ACC112 (cell line): ENCODE results near the gene LPIN1.

ENCODE experiments used
- H2AFZ ChIP-seq: fragments of 200-600 bp; sonication (generic); one replicate; pipeline ENCODE4 v1.6.0; 2017; ENCODE audit warnings: antibody characterized with exemption, low read length; ENCODE audit not compliant: unreplicated experiment
- H3K27ac ChIP-seq: fragments of 200-600 bp; sonication (generic); 2 replicates; pipeline ENCODE4 v1.5.1; 2014; ENCODE audit warnings: low read depth, mild to moderate bottlenecking, antibody characterized with exemption, low read length, moderate library complexity
- H3K27me3 ChIP-seq: fragments of 200-600 bp; sonication (generic); 2 replicates; pipeline ENCODE4 v1.6.1; 2014; ENCODE audit warnings: mild to moderate bottlenecking, antibody characterized with exemption, low read length, moderate library complexity, mixed read lengths; ENCODE audit not compliant: insufficient read depth
- H3K36me3 ChIP-seq: fragments of 200-600 bp; sonication (generic); 2 replicates; pipeline ENCODE4 v1.6.1; 2016; ENCODE audit warnings: mild to moderate bottlenecking, antibody characterized with exemption, low read length, moderate library complexity, mixed read lengths; ENCODE audit not compliant: insufficient read depth
- H3K4me1 ChIP-seq: fragments of 200-600 bp; sonication (generic); one replicate; pipeline ENCODE4 v1.6.1; 2016; ENCODE audit warnings: low read length, mixed read lengths; ENCODE audit not compliant: insufficient read depth, unreplicated experiment, control insufficient read depth
- H3K4me3 ChIP-seq: fragments of 200-600 bp; sonication (generic); 2 replicates; pipeline ENCODE4 v1.5.1; 2014; ENCODE audit warnings: mild to moderate bottlenecking, low read depth, low read length
- H3K79me2 ChIP-seq: fragments of 200-600 bp; sonication (generic); one replicate; pipeline ENCODE4 v1.6.0; 2016; ENCODE audit warnings: low read length; ENCODE audit not compliant: control insufficient read depth, unreplicated experiment, insufficient read depth

LPIN1 gene

DNA sequence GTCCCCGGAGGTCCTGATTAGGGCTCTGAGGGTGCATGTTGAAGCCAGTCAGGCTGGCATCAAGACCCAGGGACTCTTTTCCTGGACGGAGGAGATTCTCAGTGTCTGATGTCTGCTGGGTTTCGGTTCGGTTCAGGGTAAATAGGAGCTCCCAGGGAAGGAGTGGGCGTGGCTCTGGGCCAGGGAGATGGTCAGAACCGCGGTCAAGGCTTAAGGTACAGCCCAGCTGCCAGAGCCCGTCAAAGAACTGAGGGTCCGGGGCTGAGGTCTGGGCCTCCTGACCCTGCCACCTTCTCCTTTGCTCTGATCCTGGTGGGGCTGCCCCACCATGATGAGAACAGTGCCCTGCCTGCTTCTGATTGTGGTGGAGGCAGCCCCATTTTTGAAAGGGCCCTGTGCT, 39.8 kb downstream of the LPIN1 start:
- Histone ChIP-seq H3K79me2 (no peaks in the 10 kb centered on the region), H3K4me1 (no peaks in the 10 kb centered on the region), H3K27me3 (no peaks in the 10 kb centered on the region), H3K27ac (no peak overlapping the region), H3K36me3 (peaks cover 13% of the 10 kb centered on the region; the same call in 1 of the 2 replicates), H3K4me3 (no peak overlapping the region), H2AFZ (no peak overlapping the region)

DNA sequence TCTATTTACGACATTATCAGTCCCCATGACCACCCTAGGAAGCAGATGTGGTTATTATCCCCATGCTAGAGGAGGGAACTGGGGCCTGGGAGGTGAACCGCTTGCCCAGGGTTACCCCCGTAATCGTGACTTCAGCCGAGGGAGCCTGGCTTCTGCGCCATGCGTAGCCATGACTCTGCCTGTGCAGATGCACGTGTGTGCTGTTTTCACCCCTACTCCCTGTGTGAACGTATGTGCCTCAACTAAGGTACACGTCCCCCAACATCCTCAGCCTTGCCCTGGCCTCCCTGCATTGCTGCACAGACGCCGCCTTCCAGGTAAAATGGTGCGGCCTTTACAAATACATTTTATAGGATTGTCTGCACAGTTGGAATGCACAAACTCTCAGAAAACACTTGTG, 40.2 kb downstream of the LPIN1 start:
- H3K79me2 ChIP-seq = no peaks in the 10 kb centered on the region
- H3K4me3 ChIP-seq = no peak overlapping the region
- H3K27me3 ChIP-seq = no peaks in the 10 kb centered on the region
- no peaks in the 10 kb centered on the region for H3K4me1 ChIP-seq
- H3K27ac ChIP-seq = no peak overlapping the region
- no peak overlapping the region for H2AFZ ChIP-seq
- H3K36me3 ChIP-seq = peaks cover 13% of the 10 kb centered on the region; the same call in 1 of the 2 replicates

DNA sequence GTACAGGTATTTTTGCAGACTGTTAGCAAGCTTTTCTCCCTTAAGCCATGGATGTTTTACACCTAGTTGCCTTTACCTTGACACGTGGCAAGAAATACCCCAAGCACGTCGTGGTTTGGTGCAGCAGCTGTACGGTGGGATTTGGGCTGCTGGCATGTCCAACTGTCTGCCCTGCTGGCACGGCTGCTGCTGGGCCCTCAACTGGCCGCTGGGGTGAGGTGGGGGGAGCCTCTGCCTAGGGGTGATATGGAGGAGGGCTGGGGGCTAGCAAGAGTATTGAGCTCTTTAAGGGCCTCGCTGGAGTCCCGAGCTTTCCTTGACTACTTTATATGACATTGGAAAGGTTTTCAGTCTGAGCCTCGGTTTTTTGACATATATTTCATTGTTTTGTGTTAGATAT, 41.6 kb downstream of the LPIN1 start:
- H3K36me3 ChIP-seq = peaks cover 13% of the 10 kb centered on the region; the same call in 1 of the 2 replicates

DNA sequence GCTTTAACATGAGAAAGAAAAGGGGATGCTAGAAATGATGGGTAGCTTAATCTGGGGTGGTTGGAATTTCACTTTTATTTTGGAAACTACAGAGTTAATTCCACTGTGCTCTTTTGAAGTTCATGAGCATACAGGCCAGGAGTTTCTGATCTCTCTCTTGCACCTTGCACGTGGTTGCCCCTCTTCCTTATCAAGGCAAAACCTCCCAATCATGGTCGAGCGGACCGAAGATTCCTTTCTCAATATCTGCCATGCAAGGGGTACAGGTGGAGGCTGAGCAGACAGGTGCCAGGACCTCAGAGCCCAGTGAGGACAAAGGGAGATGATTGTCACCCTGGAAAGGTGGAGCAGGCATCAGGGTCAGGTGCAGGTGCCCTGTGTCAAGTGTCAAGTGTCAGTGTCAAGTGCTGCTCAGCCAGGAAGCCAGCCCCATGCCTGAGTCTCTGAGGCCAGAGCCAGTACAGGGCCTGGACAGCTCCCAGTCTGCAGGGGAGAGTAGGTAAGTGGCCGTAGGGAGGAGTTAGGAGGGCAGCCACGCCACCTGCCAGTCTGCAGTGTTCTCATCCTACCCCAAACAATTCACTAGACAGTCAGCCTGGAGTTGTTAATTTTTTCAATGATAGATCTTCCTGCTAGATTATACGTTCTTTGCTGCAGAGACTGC, 42.2 kb downstream of the LPIN1 start:
- no peak overlapping the region for H3K4me3 ChIP-seq
- H3K79me2 ChIP-seq = no peaks in the 10 kb centered on the region
- no peak overlapping the region for H3K27ac ChIP-seq
- H3K36me3 ChIP-seq = peaks cover 13% of the 10 kb centered on the region; the same call in 1 of the 2 replicates
- H3K27me3 ChIP-seq = no peaks in the 10 kb centered on the region
- H2AFZ ChIP-seq = no peak overlapping the region
- H3K4me1 ChIP-seq = no peaks in the 10 kb centered on the region

More for the DNA sequence above, 41.6 kb downstream of the LPIN1 start:
- no peak overlapping the region for H2AFZ ChIP-seq
- no peaks in the 10 kb centered on the region for H3K27me3 ChIP-seq
- no peaks in the 10 kb centered on the region for H3K4me1 ChIP-seq
- no peak overlapping the region for H3K4me3 ChIP-seq
- H3K79me2 ChIP-seq = no peaks in the 10 kb centered on the region
- no peak overlapping the region for H3K27ac ChIP-seq

DNA sequence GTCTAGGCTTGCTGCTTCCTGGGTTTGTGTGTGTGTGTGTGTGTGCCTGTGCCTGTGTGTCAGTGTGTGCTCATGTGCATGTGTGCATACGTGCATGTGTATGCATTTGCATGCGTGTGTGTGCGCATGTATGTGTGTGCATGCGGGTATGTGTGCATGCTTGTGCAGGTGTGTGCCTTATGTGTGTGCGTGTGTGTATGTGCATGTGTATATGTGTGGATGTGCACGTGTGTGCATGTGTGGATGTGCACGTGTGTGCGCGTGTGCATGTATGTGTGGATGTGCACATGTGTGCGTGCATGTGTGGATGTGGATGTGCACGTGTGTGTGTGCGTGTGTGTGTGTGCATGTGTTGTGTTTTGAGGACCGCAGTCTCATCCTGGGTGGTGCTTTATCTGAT, 42.8 kb downstream of the LPIN1 start:
- no peaks in the 10 kb centered on the region for H3K27me3 ChIP-seq
- H2AFZ ChIP-seq = no peak overlapping the region
- H3K27ac ChIP-seq = no peak overlapping the region
- H3K79me2 ChIP-seq = no peaks in the 10 kb centered on the region
- H3K4me3 ChIP-seq = no peak overlapping the region
- H3K4me1 ChIP-seq = no peaks in the 10 kb centered on the region
- H3K36me3 ChIP-seq = peaks cover 13% of the 10 kb centered on the region; the same call in 1 of the 2 replicates

DNA sequence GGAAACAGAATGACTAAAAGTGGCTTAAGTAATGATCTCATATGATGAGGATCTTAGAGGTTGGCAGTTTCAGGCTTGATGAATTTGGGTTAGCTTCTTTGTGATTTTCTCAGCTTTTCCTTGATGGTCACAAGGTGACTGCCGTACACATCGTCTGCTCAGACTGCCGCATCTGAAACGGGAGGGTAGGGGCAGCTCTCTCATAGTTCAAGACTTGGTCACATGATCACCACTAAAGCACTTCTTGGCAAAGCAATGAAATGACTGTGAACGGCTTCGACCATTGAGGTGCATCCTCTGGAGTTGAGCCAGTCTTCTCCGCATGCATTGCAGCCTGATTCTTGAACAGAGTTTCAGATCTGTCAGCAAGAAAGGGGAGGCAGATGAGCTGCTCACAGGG, 43.8 kb downstream of the LPIN1 start:
- Histone ChIP-seq H3K27me3 (no peaks in the 10 kb centered on the region), H3K4me1 (no peaks in the 10 kb centered on the region), H2AFZ (no peak overlapping the region), H3K36me3 (peaks cover 13% of the 10 kb centered on the region; the same call in 1 of the 2 replicates), H3K27ac (no peak overlapping the region), H3K4me3 (no peak overlapping the region), H3K79me2 (no peaks in the 10 kb centered on the region)

DNA sequence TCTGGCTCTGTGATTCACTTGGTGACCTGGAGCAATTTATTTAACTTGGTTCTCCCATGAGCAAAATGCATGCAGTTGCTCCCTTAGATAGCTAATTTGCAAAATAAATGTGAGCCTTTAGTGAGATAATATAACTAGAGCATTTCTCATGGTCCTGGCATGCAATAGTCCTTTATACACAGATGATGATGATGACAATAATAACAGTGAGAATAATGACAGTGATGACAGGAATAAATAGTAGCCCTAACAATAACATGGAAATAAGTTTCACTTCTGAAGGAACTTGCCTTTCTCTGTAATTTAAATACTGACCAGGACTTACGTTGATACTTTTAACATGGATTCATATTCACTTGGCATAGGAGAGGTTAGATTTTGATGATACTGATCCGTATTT, 49.2 kb downstream of the LPIN1 start:
- Histone ChIP-seq H2AFZ (no peak overlapping the region), H3K36me3 (peaks cover 6% of the 10 kb centered on the region; the same call in 1 of the 2 replicates), H3K27me3 (no peaks in the 10 kb centered on the region), H3K79me2 (no peaks in the 10 kb centered on the region), H3K27ac (no peak overlapping the region), H3K4me1 (no peaks in the 10 kb centered on the region), H3K4me3 (no peak overlapping the region)

DNA sequence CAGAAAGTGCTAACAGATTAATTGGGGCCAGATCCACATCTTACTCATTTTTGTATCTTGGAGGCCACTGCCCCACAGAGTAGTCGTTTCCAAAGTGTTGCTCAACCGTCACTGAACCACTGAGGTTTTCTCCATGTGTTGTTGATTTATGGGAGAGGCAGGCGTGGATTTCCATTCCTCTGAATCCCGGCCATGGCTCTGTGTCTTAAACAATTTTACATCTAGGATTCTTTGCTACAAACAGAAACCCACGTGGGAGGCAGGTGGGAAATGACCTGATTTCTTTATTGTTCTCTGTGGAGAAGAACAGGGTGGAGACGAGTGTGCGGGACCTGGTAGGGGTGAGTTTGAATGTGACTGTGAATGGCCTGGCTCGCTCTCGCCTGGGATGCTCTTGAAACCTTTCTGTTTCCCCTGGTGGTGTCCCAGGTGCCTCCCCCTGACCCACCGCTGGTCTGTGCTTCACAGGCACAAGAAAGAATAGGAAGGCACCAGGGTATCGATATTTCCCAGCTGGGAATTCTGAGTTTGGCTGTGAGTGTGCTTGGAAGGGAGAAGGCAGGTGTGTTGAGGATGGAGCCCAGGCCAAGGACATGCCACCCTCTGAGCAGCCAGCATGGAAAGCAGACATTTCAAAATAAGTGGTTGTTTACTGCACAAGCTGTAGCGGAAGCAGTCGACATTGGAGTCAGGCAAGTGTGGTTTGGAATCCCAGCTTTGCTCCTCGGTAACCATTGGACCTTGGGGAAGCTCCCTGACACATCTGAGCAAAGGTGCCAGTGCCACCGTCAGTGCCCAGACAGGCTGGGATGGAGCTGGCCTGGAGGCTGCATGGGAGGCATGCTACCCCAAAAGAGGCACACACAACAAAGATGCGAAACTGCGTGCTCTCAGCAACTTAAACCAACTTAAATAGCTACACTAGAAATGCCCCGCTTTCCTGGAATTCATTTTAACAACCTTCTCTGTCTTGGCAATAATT, 50.0 kb downstream of the LPIN1 start:
- Histone ChIP-seq H3K36me3 (peaks cover 6% of the 10 kb centered on the region; the same call in 1 of the 2 replicates), H2AFZ (no peak overlapping the region), H3K27ac (no peak overlapping the region), H3K79me2 (no peaks in the 10 kb centered on the region), H3K27me3 (no peaks in the 10 kb centered on the region), H3K4me1 (no peaks in the 10 kb centered on the region), H3K4me3 (no peak overlapping the region)

DNA sequence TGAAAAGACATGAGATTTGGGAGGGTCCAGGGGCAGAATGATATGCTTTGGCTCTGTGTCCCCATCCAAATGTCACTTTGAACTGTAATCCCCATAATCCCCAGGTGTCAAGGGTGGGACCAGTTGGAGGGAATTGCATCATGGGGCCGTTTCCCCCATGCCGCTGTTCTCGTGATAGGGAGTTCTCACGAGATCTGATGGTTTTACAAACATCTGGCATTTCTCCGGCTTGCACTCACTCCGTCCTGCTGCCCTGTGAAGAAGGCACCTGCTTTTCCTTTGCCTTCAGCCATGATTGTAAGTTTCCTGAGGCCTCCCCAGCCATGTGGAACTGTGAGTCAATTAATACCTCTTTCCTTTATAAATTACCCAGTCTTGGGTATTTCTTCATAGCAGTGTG, 51.4 kb downstream of the LPIN1 start:
- H3K79me2 ChIP-seq = no peaks in the 10 kb centered on the region
- no peak overlapping the region for H3K27ac ChIP-seq
- H3K36me3 ChIP-seq = peaks cover 6% of the 10 kb centered on the region; the same call in 1 of the 2 replicates
- no peaks in the 10 kb centered on the region for H3K4me1 ChIP-seq
- H2AFZ ChIP-seq = no peak overlapping the region
- H3K27me3 ChIP-seq = no peaks in the 10 kb centered on the region
- no peak overlapping the region for H3K4me3 ChIP-seq

DNA sequence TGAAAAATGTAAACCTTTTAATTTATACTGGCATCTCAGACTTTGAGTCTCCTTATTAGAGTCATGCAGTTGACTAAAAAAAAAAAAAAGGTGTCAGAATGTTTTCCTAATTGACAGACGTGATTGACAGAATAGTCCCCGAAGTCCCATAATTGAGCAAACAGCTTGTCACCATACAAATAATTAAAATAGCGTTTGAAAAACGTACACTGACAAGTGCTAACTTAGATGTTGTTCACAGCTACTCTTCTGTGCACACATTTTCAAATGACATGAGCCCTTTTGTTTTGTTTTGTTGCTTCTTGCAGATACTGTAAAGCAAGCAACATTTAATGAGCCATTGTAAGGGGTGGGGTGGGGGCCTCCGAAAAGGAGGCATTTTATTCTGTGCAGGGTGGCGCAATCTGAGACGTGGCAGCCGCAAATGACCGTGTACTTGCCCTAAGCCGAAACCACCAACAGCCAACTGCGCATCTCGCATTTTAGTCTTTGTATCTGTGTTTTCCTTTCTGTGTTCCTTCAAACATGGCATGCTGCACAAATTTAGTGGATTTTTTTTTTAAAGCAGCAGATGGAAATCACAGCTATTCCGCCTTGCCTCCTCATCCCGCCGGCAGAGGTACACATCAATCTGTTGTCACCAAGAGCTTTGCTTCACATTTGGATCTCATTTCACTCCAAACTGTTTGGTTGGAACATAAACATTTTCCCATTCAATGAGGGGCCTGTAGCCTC, 52.4 kb downstream of the LPIN1 start:
- no peak overlapping the region for H3K4me3 ChIP-seq
- H3K36me3 ChIP-seq = peaks cover 6% of the 10 kb centered on the region; the same call in 1 of the 2 replicates
- H3K27me3 ChIP-seq = no peaks in the 10 kb centered on the region
- no peaks in the 10 kb centered on the region for H3K79me2 ChIP-seq
- H3K4me1 ChIP-seq = no peaks in the 10 kb centered on the region
- no peak overlapping the region for H3K27ac ChIP-seq
- no peak overlapping the region for H2AFZ ChIP-seq
